WI38 (cell line): ENCODE measurements around the gene MACC1.

Experiments used
- H3K4me3 ChIP-seq: 2 replicates; pipeline ENCODE4 v1.5.1; 2011; ENCODE audit warnings: low read depth, mild to moderate bottlenecking, control low read depth, low read length
- TF ChIP-seq, protein P1 (sequence below): IDR thresholded peaks from 2 replicates; pipeline ENCODE4 v1.5.1; 2012; ENCODE audit warnings: low read depth, mild to moderate bottlenecking, control low read depth, low read length

Gene MACC1

DNA sequence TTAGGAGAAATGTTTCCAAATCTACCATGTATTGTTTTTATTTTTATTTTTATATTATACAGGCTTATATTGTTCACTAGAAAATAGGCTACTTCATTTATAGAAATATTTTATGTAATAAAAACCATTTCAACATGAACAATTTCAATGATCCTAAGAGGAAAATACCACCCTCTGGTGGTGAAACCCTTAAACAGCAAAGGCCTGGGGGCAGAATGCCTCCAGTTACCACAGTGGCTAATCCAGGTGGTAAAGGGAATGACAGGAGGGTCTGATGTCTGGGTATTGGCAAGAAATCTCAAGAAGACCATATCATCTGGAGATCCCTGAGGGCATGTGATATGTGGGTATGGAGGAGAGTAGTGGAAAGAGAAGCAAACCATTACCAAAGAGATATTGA is 19.3 kb downstream of the MACC1 start:
- TF ChIP-seq, protein P1, sequence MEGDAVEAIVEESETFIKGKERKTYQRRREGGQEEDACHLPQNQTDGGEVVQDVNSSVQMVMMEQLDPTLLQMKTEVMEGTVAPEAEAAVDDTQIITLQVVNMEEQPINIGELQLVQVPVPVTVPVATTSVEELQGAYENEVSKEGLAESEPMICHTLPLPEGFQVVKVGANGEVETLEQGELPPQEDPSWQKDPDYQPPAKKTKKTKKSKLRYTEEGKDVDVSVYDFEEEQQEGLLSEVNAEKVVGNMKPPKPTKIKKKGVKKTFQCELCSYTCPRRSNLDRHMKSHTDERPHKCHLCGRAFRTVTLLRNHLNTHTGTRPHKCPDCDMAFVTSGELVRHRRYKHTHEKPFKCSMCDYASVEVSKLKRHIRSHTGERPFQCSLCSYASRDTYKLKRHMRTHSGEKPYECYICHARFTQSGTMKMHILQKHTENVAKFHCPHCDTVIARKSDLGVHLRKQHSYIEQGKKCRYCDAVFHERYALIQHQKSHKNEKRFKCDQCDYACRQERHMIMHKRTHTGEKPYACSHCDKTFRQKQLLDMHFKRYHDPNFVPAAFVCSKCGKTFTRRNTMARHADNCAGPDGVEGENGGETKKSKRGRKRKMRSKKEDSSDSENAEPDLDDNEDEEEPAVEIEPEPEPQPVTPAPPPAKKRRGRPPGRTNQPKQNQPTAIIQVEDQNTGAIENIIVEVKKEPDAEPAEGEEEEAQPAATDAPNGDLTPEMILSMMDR, result no peak
- H3K4me3 ChIP-seq, result no peak overlapping the region

DNA sequence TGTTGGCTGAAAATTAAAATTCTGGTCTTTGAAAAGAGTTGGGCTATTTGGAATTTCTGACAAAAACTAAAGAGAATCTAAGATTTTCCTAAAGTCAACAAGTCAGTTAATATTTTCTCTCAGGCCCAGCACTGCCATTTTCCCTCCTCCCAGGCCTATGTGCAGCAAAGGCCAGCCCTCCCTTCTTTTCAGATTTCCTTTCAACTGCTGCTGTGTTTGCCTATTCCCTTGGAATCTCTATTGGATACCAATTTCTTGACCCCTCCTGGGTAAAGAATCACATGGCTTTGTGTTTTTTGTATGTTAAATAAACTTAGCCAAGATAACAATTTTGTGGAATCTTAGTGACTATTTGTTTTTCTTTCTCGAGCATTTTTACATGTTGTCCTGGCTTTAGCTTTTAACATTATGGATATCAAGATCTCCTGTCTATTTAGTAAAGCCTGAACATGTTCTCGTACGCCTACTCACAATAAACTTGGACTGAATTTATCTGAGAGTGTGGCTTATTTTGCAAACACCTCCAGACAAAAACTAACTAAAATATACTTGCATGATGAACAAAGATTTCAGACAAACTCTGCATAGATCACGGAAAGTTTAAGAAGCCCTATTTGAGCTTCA is 19.9 kb downstream of the MACC1 start:
- TF ChIP-seq, protein P1, result no peak
- no peak overlapping the region for H3K4me3 ChIP-seq

DNA sequence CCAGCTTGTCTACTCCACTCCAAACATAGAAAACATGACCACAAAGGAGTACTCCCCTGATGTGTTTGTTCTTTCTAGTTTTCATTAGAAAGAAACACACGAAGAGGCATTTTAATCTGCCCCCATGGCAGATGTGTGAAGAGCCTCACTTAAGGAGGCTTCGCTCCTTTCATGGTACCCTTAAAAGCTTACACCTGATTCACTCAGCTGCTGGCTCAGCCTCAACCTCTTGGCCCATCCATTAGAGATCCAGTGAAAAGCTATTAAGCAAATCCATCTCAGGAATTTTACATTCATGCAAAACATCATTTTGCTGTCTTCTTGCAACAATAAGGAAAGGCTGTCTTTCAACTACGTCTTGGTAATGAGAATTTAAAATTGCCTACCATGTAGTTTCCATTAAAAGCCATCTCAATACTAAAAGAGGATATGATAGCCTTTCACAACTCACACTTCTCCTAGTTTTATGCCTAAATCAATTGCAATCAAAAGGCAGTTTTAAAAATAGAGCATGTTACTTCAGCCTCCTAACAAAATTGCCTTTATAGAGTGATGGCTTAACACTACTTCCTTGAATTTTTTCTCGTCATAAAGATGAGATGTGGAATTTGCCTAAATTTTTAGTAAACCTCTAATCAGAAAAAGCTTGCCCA is 22.7 kb downstream of the MACC1 start:
- TF ChIP-seq, protein P1, result no peak
- H3K4me3 ChIP-seq, result no peak overlapping the region

DNA sequence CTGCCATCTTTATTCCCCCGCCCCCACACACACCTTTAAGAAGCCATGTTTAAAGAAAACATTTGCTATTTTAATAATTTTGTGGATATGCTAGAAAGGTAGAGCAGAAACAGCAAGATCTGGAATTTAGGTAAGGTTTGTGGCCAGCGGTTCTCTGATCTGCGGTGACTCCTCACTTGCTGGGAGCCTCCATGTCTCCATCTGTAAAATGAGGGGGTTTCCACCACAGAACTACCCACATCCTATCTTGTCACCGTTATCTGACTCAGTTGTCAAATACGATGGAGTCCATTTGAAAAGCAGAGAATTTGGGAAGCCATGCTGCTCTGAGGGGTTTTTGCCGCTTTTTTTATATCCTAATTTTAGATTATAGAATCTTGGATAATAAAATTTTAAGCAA is 23.3 kb downstream of the MACC1 start:
- H3K4me3 ChIP-seq, result no peak overlapping the region
- TF ChIP-seq, protein P1, result no peak

DNA sequence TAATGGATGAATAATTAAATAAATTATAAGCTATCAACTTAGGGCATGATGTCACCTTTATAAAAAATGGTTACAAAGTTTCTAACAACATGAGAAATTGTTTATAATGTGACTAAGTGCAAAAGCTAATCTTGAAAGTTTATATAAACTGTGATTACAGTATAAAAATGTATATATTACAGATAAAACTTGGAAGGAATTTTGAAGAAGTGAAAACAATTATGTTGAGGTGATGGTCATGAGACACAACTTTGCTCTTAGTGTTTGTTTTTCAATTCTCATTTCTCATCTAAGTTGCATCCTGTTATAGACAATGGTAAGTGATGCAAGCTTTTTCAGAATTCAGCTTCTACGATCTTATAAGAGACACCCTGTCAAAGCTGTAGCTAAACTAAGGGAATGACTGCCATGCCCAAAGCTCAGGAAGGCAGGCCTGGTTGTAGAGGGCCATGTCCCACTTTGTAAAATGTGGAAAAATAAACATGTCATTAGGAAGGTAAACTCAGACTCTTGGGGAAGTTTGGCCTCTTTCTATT is 23.9 kb downstream of the MACC1 start:
- no peak overlapping the region for H3K4me3 ChIP-seq
- TF ChIP-seq, protein P1, result no peak

DNA sequence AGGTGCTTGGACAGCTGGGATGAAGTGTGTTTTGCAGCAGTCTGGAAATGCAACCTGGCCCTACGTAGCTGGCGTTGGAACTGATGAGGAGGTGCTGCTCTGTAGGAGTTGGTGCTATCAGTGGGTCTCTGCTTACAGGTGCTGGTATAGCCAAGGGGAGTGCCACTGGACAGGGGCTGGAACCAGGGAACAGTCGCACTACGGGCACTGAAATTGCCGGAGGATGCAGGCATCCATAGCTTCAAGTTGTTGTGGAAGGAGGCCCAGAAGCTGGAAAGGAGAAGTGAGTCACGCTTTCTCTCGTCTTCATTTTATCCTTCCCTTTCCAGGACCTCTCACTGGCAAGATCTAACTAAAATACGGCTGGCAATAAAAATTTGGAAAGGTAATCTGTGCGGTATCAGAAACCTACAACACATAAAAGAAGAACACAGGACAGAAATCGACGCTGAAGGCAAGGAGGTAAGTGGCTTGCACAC is 25.8 kb downstream of the MACC1 start:
- H3K4me3 ChIP-seq, result no peak overlapping the region
- TF ChIP-seq, protein P1, result no peak
